H9 (cell line): ENCODE measurements around the gene FNDC1. TPM values are rescaled to one million over a fixed set of nuclear protein-coding genes. Genes with fewer than 3 reads are reported as not detected.
A peak's percentile ranks its signal among the peaks of the same experiment; 100 is the strongest.

Experiments
- DNase-seq: peaks from one replicate; pipeline ENCODE4 v3.0.0-alpha.2; 2017
- H2AFZ ChIP-seq: one replicate; pipeline ENCODE4 v1.6.1; 2013; ENCODE audit warnings: mild to moderate bottlenecking, low read length, control low read depth, moderate library complexity
- H2AK5ac ChIP-seq: 2 replicates; pipeline ENCODE4 v1.6.1; 2013; ENCODE audit warnings: low read length, control low read depth, mixed read lengths; ENCODE audit not compliant: insufficient read length
- H2BK120ac ChIP-seq: one replicate; pipeline ENCODE4 v1.6.1; 2013; ENCODE audit warnings: low read depth, mild to moderate bottlenecking, low read length, control low read depth, inconsistent platforms; ENCODE audit not compliant: poor library complexity, severe bottlenecking
- H2BK12ac ChIP-seq: 2 replicates; pipeline ENCODE4 v1.6.1; 2013; ENCODE audit warnings: low read length, control low read depth, mixed read lengths, low read depth; ENCODE audit not compliant: insufficient read length
- H2BK15ac ChIP-seq: 2 replicates; pipeline ENCODE4 v1.6.1; 2013; ENCODE audit warnings: low read depth, low read length, control low read depth
- H2BK20ac ChIP-seq: one replicate; pipeline ENCODE4 v1.6.1; 2013; ENCODE audit warnings: low read depth, mild to moderate bottlenecking, low read length, control low read depth, inconsistent platforms; ENCODE audit not compliant: poor library complexity, severe bottlenecking
- H2BK5ac ChIP-seq: 2 replicates; pipeline ENCODE4 v1.6.1; 2013; ENCODE audit warnings: low read length, control low read depth, mixed read lengths; ENCODE audit not compliant: insufficient read length
- H3K14ac ChIP-seq: 2 replicates; pipeline ENCODE4 v1.6.1; 2013; ENCODE audit warnings: low read length, control low read depth; ENCODE audit not compliant: insufficient read depth
- H3K18ac ChIP-seq: 2 replicates; pipeline ENCODE4 v1.6.1; 2013; ENCODE audit warnings: low read depth, mild to moderate bottlenecking, mixed read lengths, low read length, control low read depth; ENCODE audit not compliant: insufficient read length
- H3K23ac ChIP-seq: 2 replicates; pipeline ENCODE4 v1.6.1; 2013; ENCODE audit warnings: low read length, control low read depth, mixed read lengths, low read depth; ENCODE audit not compliant: insufficient read length
- H3K23me2 ChIP-seq: 2 replicates; pipeline ENCODE4 v1.6.1; 2013; ENCODE audit warnings: low read depth, mild to moderate bottlenecking, mixed read lengths, low read length, control low read depth; ENCODE audit not compliant: insufficient read length, poor library complexity, severe bottlenecking
- H3K27ac ChIP-seq: 2 replicates; pipeline ENCODE4 v1.5.1; 2013; ENCODE audit warnings: low read length, control low read depth, mixed read lengths, low read depth; ENCODE audit not compliant: insufficient read length
- H3K27me3 ChIP-seq: 2 replicates; pipeline ENCODE4 v1.6.1; 2013; ENCODE audit warnings: low read length, control low read depth, inconsistent platforms; ENCODE audit not compliant: insufficient read depth
- H3K4ac ChIP-seq: 2 replicates; pipeline ENCODE4 v1.6.1; 2013; ENCODE audit warnings: low read depth, mild to moderate bottlenecking, control low read depth, inconsistent platforms, low read length, moderate library complexity
- H3K4me1 ChIP-seq: 2 replicates; pipeline ENCODE4 v1.6.1; 2013; ENCODE audit warnings: low read length, control low read depth, inconsistent platforms; ENCODE audit not compliant: insufficient read depth
- H3K4me2 ChIP-seq: 2 replicates; pipeline ENCODE4 v1.6.1; 2013; ENCODE audit warnings: low read length, control low read depth, mixed read lengths; ENCODE audit not compliant: insufficient read length, insufficient read depth
- H3K56ac ChIP-seq: 2 replicates; pipeline ENCODE4 v1.6.1; 2013; ENCODE audit warnings: low read depth, mild to moderate bottlenecking, mixed read lengths, low read length, control low read depth; ENCODE audit not compliant: insufficient read length
- H3K79me1 ChIP-seq: 2 replicates; pipeline ENCODE4 v1.6.1; 2013; ENCODE audit warnings: low read depth, mild to moderate bottlenecking, moderate library complexity, low read length, control low read depth, inconsistent platforms; ENCODE audit not compliant: insufficient read depth, poor library complexity, severe bottlenecking
- H3K79me2 ChIP-seq: 2 replicates; pipeline ENCODE4 v1.6.1; 2013; ENCODE audit warnings: low read length, control low read depth, inconsistent platforms; ENCODE audit not compliant: insufficient read depth
- H3K9ac ChIP-seq: 2 replicates; pipeline ENCODE4 v1.6.1; 2013; ENCODE audit warnings: low read length, control low read depth, mixed read lengths; ENCODE audit not compliant: insufficient read length; ENCODE audit errors: extremely low read depth
- H3K9me3 ChIP-seq: one replicate; pipeline ENCODE4 v1.6.1; 2013; ENCODE audit warnings: low read depth, low read length, inconsistent platforms; ENCODE audit not compliant: control insufficient read depth
- H3T11ph ChIP-seq: one replicate; pipeline ENCODE4 v1.6.1; 2013; ENCODE audit warnings: mild to moderate bottlenecking, low read length, control low read depth, inconsistent platforms
- H4K20me1 ChIP-seq: one replicate; pipeline ENCODE4 v1.6.1; 2013; ENCODE audit not compliant: control insufficient read depth, insufficient read length, insufficient read depth
- H4K5ac ChIP-seq: 2 replicates; pipeline ENCODE4 v1.6.1; 2013; ENCODE audit warnings: low read depth, mild to moderate bottlenecking, mixed read lengths, low read length, control low read depth; ENCODE audit not compliant: insufficient read length
- H4K8ac ChIP-seq: replicated peaks from 2 replicates; pipeline ENCODE4 v1.6.1; 2013; ENCODE audit warnings: low read length, control low read depth, mixed read lengths, low read depth; ENCODE audit not compliant: insufficient read length
- H4K91ac ChIP-seq: 2 replicates; pipeline ENCODE4 v1.6.1; 2013; ENCODE audit warnings: low read depth, mild to moderate bottlenecking, moderate library complexity, mixed read lengths, low read length, control low read depth; ENCODE audit not compliant: insufficient read length
- H3K27ac Mint-ChIP-seq, 3 experiments: 2 replicates in 2 of 3; 3 replicates in 1 of 3; pipeline ENCODE4 v1.8.0; 2020 to 2021; ENCODE audit warnings: mixed read lengths in 3 of 3, mild to moderate bottlenecking in 1 of 3, moderate library complexity in 1 of 3
- H3K27me3 Mint-ChIP-seq: 2 replicates; pipeline ENCODE4 v1.8.0; 2021; ENCODE audit warnings: low read depth, mild to moderate bottlenecking, moderate library complexity, mixed read lengths
- H3K36me3 Mint-ChIP-seq, 3 experiments: 2 replicates in 2 of 3; 3 replicates in 1 of 3; pipeline ENCODE4 v1.8.0; 2020 to 2021; ENCODE audit warnings: low read depth in 3 of 3, mixed read lengths in 3 of 3; ENCODE audit not compliant: insufficient read depth in 1 of 3
- H3K4me1 Mint-ChIP-seq, 2 experiments: 2 replicates each; pipeline ENCODE4 v1.8.0; 2020; ENCODE audit warnings: mixed read lengths in 2 of 2
- H3K4me3 Mint-ChIP-seq, 2 experiments: 2 replicates in 1 of 2; 3 replicates in 1 of 2; pipeline ENCODE4 v1.8.0; 2020 to 2021; ENCODE audit warnings: mild to moderate bottlenecking in 2 of 2, mixed read lengths in 2 of 2, moderate library complexity in 1 of 2
- H3K9me3 Mint-ChIP-seq, 2 experiments: 2 replicates in 1 of 2; 3 replicates in 1 of 2; pipeline ENCODE4 v1.8.0; 2020; ENCODE audit warnings: mild to moderate bottlenecking in 2 of 2, mixed read lengths in 2 of 2, moderate library complexity in 1 of 2
- CTCF ChIP-seq: fragments of 200-600 bp; sonication (generic); conservative IDR thresholded peaks from 3 replicates; pipeline ENCODE4 v1.8.0; 2021; ENCODE audit warnings: antibody characterized with exemption, mild to moderate bottlenecking
- WGBS: extraction: QIAGEN DNeasy Blood & Tissue Kit; methylation state at CpG from one replicate; pipeline ENCODE4 v1.1.7; 2013; ENCODE audit warnings: missing lambda C conversion rate, low lambda C conversion rate, mixed read lengths; ENCODE audit not compliant: insufficient read length; ENCODE audit errors: extremely low coverage; 5-methylcytosine and 5-hydroxymethylcytosine counted together
- total RNA-seq: library from RNA; stranded (reverse); gene quantifications from 2 replicates; pipeline ENCODE4 v1.2.1, GENCODE V29; 2021

Gene FNDC1
- total RNA-seq, 1 experiment from 2014 or later = 0.24 TPM

DNA sequence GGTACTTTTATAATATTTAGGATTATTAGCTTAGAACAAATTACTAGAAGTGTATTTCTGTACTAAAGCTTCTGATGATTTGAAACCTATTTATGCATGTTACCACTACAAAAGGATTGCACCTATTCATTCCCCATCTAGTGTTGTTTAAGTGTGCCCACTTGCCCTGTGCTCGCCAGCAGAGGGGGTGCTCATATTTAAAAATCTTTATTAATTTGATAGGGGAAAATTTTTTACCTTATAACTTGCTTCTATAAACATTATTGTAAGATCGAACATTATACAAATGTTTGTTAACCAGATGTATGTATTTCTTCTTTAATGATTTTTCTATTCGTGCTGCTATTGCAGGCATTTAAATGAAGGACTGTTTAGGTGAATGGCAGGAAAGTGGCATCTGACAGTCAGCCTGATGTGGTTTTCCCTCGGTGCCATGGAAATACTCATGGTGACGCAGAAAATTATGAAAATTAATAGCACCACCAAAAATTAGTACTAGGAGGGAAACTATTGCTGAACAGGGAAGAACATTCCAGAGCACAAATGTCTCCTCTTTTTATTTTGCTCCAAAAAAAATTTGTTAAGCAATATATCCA is 44.1 kb upstream of the FNDC1 start:
- no peaks in the 10 kb centered on the region for H3K23me2 ChIP-seq
- H3K14ac ChIP-seq = no peak overlapping the region
- no peaks in the 10 kb centered on the region for H3K27me3 ChIP-seq
- no peak overlapping the region for H2AFZ ChIP-seq
- no peaks in the 10 kb centered on the region for H3K79me2 ChIP-seq
- Mint-ChIP-seq H3K27ac (no peak overlapping the region), H3K9me3 (no peaks in the 10 kb centered on the region), H3K4me1 (no peaks in the 10 kb centered on the region), H3K4me3 (no peak overlapping the region), H3K36me3 (no peaks in the 10 kb centered on the region), H3K27me3 (peaks cover 2% of the 10 kb centered on the region)
- H2BK5ac ChIP-seq = no peak overlapping the region
- H3K4me2 ChIP-seq = no peak overlapping the region
- H3K9me3 ChIP-seq = no peaks in the 10 kb centered on the region
- no peak overlapping the region for H3K27ac ChIP-seq
- H3T11ph ChIP-seq = no peak overlapping the region
- H3K23ac ChIP-seq = no peak overlapping the region
- no peak overlapping the region for H2AK5ac ChIP-seq
- H4K8ac ChIP-seq = no peak overlapping the region
- no peak for DNase-seq
- H3K18ac ChIP-seq = no peak overlapping the region
- no peak overlapping the region for H2BK120ac ChIP-seq
- H3K4ac ChIP-seq = no peak overlapping the region
- no peak overlapping the region for H2BK12ac ChIP-seq
- WGBS = no CpG with 5 or more reads among the region's 5 CpGs
- no peaks in the 10 kb centered on the region for H4K20me1 ChIP-seq
- H3K56ac ChIP-seq = no peak overlapping the region
- peak; percentile 59 for TF ChIP-seq CTCF
- H4K5ac ChIP-seq = no peak overlapping the region
- no peaks in the 10 kb centered on the region for H3K4me1 ChIP-seq
- no peak overlapping the region for H4K91ac ChIP-seq
- no peak overlapping the region for H2BK20ac ChIP-seq
- no peak overlapping the region for H3K9ac ChIP-seq
- H3K79me1 ChIP-seq = no peaks in the 10 kb centered on the region
- no peak overlapping the region for H2BK15ac ChIP-seq
